GM21737 (cell line): ENCODE measurements around the gene DIPK1C.
A peak's percentile ranks its signal among the peaks of the same experiment; 100 is the strongest.

Experiments used
- ATAC-seq: cut with Tn5 transposase; IDR thresholded peaks from one replicate; pipeline ENCODE4 v1.9.1; 2021; ENCODE audit warnings: mild to moderate bottlenecking, moderate library complexity; ENCODE audit not compliant: unreplicated experiment

The DIPK1C gene

DNA sequence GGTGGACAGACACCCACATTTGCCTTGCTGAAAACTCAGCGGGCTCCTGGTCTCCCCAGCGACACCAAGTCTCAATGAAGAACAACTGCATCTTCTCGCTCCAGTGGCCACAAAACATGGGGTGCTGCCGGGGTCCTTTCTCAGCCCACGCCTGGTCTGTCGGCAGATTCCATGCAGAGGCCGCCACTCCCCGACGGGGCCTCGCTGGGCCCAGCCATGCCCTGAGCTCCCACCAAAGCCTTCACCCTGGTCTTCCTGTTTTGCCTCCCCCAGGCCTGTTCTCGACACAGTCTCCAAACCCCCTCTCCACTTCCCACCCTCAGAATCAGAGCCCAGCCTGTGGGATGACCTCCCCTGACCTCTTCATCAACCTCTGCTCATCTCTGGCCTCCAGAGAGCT lies 31.2 kb downstream of the DIPK1C start:
- no peak for ATAC-seq

DNA sequence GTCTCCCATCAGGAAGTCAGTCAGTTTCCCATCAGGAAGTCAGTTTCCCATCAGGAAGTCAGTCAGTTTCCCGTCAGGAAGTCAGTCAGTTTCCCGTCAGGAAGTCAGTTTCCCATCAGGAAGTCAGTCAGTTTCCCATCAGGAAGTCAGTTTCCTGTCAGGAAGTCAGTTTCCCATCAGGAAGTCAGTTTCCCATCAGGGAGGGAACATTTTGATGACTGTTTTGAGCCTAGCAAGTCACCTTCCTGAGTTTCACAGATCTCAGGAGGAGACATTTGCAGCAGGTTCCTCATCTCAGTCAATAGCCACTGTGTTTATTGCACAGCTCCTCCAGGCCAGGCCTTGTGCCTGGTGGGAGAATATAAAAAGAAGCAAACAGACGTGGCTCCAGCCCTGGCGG lies 31.9 kb downstream of the DIPK1C start:
- no peak for ATAC-seq

DNA sequence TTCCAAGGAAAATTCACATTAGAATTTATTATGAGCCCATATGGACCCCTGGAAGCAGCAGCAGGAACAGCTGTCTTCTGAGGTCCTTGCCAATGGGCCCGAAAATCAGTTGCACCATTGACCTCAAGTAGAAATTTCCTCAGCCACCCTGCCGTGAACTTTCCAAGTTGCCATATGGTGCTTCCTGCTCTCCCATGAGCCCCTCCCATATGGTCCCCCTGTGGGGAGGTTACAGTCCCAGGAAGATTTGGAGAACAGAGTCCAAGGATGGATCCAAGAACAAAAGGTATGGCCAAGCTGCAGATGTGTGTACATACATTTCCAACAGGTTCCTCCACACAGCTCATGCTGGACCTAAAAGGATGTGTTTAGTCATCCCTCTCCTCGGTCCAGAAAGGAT lies 34.6 kb downstream of the DIPK1C start:
- ATAC-seq, result no peak

DNA sequence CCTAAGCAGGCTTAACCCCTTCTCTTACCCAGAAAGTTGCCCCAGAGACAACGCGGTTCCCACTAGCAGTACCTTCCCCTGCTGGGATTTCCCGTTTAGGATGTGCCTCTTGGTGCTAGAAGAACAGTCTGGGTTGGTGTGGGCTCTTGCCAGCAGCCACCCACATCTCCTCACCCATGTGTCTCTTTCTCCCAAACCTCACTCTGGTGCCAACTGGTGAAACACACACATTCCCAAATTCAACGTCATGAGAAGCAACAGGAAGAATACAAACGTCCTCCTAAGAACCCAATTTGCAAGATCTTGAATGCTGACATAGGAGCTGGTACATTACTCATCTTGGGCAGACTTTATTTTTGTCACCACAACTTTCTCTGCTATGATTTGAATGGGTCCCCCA lies 36.2 kb downstream of the DIPK1C start:
- no peak for ATAC-seq

DNA sequence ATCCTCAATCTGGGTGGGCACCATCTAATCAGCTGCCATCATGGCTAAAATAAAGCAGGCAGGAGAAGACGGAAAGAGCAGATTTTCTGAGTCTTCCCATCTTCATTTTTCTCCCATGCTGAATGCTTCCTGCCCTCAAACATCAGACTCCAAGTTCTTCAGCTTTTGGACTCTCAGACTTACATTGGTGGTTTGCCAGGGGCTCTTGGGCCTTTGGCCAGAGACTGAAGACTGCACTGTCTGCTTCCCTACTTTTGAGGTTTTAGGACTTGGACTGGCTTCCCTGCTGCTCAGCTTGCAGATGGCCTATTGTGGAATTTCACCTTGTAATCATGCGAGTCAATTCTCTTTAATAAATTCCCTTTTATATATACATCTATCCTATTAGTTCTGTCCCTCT lies 36.6 kb downstream of the DIPK1C start:
- ATAC-seq, result no peak

DNA sequence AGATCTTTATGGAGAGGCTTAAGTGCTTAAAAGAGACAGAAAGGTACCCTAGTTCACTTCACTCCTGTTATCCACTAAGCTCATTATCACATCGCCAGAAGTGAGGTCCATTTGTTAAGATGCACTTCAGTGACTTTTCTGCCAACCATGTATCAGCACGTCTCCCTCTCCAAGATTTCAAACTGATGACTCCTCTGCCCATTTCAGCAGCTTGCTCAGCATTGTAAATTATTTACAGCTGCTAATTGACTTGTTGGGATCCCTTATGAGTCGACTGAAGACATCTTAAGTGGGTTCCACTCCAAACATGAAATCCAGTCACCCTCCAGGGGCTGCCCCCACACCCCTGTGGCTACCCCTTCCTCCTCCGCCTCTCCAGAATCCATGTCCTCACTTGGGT lies 37.3 kb downstream of the DIPK1C start:
- ATAC-seq, result no peak

DNA sequence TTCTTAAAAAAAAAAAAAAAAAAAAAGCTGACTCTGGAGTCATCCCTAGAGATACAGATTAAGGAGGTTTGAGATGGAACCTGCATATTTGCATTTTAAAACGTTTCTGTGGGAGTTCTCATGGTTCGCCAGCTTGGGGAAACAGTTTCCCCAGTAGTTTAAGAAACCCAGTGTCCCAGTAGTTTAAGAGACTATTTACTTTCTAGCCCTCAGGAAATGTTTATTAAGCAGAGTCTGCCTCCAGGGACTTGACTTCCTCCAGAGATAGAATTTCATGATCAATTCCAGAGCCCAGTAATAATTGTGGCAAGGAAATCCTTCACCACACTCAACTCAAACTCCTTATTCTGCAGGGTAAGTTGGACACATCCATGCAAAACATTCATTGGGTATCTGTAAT lies 39.1 kb downstream of the DIPK1C start:
- ATAC-seq, result no peak

DNA sequence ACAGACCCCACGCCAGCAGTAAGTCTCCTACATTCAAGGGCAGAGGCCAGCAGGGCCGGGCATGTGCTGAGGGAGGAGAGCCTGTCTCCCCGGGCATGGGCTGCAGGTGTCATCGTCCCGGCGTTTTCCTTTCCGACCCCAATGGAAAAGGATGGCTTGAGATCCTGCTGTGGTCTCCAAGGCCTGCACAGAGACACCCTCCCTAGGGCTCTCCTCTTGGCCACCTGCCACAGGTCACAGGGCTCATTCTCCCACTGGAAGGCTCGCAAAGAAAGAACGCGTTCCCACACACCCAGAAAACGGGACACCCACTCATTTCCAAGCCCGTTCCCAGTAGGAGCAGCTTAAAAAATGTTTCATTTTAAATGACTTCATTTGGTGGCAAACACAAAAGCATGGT lies 41.0 kb downstream of the DIPK1C start:
- no peak for ATAC-seq

DNA sequence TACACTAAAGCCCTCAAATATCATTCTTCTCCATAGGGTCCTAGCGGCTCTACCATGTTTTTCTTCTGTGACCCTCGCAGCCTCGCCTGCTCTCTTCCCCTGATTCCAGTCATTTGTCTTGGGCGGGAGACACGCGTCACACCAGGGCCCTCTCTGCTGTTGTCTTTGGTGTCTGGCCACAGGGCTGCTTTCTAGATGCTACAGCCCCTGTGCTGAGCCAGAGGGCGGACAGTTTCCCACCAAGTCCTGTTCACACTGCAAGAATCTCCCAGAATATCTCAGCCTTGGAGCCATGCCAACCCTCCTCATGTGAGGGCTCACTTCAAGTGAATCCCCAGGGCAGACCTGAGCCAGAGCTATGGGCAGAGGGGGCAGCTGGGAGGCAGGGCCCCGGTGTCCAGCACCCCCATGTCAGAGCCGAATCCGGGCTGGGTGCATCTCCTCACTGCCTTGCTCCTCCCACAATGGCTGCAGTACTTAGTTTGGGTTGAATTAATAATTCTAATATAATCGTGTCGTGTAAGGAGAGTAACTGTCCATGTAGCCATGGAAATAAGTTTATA lies 42.1 kb downstream of the DIPK1C start:
- ATAC-seq, result no peak

DNA sequence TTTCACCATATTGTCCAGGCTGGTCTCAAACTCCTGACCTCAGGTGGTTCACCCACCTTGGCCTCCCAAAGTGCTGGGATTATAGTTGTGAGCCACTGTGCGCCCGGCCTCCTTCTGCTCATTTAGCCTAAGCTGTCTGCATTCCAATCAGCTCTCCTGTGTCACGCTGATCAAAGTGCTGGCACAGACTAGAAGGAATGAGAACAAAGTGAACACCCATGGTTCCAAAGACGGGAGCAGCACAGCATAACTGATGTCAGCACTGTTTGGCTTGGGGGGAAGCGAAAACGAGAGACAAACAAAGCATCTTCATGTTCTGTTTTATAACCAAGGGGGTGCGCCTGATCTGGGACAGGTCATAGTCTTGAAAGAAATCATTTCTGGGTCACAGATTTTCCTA lies 43.3 kb downstream of the DIPK1C start:
- ATAC-seq, result no peak

DNA sequence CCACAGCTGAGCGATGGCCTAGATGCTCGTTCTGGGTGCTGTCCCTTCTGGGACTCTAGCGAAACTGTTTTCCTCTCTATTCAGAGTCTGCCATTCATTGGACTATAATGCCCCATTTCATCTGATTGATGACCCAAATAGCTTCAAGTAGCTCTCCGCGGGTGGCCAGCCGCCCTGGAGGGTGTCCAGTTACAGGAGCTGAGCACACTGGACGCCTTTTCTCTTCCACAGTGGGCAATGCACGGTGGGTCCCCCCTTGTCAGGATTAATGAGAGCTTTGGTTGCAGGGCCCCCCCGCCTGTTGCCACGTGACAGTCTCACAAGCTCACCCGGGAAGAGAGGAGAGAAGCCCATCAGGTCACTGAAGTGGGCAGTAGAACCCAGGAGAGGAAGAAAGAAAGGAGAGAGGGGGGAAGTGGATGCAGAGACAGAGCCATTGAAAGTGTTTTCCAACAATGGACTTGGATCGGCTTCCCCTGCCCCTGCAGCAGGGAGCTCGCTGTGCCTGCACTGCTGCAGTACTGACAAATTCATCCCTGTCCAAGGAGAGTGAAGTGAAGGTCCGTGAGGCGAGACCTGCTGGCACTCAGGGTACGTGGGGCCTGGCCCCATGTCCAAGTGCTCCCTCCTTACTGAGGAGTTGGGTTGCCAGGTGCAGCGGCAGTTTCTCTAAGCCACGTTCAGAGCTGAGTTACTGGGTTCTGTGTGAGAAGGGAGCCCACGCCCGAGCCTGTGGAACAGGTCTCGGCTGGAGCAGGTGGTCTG lies 44.8 kb downstream of the DIPK1C start:
- no peak for ATAC-seq

DNA sequence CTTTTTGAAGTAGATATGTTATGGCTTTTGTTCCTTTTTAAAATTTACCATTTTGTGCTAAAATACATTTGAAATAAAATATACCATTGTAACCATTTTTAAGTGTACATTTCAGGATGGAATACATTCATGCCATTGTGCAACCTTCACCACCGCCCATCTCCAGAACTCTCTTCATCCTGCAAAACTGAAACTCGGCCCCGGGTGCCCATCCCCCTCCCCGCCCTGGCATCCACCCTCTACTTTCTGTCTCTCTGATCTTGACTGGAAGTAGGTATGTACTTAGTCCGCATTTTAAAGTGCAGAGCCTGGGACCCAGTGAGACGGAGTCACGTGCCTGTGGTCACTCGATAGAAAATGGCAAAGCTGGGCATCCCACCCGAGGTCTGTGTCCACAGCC lies 45.6 kb downstream of the DIPK1C start:
- no peak for ATAC-seq

DNA sequence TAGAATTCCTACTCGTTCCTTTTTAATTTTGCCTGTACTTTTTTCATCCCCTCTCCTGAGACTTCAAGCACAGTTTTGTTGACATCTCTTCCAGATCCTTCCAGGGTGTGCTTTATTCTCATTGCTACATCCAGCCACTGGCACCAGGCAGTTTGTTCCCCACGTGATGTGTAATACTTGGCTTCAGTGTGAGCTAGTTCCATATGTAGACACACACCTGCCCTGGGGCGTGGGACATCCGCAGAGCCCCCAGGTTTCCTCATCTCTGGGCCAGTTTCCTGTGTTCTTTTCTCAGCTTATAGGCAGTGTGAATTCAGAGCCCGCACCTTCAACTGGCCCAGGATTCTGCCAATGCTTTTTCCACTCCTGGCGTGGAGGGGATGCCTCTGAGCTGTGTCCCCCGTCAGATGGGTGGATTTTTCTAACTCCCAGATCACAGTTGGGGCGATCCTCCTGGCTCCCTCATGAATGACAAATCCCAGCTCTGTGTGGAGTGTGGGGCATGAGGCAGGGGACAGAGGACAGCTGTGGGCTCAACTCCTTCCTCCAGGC lies 46.6 kb downstream of the DIPK1C start:
- ATAC-seq, result no peak

DNA sequence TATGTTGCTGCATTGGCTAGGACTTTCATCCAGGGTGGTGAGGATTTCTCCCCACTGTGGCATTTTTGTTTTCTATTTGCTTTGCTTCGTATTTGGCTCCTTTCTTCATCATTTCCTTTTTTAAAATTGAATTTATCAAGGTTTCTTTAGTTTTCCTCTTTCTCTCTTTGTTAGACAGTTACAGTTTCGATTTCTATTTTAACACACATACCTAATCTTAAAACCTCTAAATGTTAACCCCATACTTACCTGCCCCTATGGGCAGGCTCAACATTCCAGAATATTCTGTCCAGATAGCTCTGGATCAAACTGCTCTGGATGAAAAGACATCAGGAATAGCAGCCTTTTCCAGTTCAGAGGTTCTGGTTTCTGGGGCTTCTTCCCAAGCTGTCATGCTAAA lies 49.2 kb downstream of the DIPK1C start:
- ATAC-seq, result peak; percentile 75

DNA sequence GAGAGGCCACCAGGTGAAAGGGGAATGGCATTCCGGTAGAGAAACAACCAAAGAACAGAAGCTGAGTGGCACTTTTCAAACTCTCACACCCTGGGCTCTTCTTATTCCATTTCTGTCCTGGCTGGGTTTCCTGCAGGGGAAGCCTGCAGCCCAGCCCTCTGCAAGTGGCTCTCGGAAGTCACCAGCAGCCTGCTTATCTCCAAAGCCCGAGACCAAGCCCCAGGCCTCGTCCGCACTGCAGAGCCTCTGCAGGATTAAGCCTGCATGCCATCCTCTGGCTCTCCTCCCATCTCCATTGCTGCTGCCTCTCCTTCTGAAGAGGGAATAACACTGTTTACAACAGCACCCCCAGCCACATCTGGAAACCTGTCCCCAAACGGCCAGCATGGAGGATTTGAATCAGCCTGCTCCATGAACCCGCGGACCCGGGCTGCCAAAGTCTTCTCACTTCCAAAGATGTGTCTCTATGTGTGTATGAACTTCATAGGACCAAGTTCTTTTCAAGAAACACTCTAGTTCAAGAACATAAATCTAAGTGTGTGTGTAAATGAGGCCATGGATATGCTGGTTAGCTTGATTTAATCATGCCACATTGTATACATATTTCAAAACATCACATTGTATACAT lies 54.2 kb downstream of the DIPK1C start:
- no peak for ATAC-seq

DNA sequence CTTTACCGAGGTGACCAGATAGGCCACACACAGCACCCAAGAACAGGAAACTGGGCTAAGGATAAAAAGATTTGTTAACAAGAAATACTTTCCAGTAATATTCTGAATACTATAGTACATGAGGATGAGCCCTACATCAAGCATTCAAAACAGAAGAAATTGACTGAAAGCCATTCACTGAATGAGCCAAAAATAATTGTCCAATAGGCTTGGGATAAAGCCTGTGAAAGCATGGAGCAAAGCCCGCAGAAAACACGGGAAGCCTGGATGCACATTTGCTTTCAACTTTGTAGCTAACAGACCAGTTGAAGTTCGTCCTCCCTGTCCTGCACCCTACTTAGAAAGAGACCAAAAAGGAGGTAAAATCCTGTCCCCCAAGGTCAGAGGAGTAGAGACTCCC lies 56.3 kb downstream of the DIPK1C start:
- no peak for ATAC-seq

DNA sequence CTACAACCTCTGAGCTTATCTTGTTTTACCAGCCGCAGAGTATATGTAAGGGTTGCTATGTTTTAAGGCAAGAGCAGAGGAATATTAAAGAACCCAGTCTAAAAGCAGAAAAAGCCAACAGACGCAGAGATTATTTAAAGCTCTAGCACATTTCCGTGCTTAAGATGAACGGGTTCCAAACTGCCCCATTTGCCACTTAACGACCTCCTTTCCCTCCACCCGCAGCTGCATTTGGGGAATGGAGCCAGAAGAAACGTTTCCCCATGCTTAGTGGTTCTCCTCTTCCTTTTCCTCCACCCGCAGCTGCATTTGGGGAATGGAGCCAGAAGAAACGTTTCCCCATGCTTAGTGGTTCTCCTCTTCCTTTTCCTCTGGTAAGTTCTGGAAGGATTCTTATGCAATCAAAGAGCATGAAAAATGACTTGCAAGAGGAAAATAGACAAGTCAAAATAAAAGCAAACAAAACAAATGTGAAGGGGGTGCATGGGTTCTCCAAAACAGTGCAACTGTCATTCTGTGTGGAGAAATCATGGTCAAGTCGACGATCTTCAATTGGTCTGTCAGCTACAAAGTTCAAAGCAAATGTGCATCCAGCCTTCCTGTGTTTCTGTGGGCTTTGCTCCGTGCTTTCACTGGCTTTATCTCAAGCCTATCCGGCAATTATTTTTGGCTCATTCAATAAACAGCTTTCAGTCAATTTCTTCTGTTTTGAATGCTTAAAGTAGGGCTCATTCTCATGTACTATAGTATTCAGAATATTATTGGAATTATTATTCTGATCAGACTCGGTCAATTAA lies 57.8 kb downstream of the DIPK1C start:
- no peak for ATAC-seq

DNA sequence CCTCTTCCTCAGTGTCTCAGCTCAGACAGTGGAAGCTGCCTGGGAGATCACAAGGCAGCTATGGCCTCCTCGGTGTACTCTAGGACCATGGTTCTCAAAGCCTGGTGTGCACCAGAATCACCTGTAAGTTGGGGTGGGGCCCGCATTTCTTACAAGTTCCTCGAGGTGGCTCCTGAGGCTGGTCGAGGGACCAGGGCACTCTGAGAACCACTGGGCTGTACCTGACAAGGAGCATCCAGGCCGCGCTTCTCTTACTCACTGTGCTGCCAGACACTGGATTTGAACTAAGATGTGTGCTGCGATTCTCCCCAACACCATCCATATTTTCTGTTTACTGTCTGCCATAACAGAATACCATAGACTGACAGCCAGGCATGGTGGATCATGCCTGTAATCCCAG lies 59.5 kb downstream of the DIPK1C start:
- ATAC-seq, result no peak

DNA sequence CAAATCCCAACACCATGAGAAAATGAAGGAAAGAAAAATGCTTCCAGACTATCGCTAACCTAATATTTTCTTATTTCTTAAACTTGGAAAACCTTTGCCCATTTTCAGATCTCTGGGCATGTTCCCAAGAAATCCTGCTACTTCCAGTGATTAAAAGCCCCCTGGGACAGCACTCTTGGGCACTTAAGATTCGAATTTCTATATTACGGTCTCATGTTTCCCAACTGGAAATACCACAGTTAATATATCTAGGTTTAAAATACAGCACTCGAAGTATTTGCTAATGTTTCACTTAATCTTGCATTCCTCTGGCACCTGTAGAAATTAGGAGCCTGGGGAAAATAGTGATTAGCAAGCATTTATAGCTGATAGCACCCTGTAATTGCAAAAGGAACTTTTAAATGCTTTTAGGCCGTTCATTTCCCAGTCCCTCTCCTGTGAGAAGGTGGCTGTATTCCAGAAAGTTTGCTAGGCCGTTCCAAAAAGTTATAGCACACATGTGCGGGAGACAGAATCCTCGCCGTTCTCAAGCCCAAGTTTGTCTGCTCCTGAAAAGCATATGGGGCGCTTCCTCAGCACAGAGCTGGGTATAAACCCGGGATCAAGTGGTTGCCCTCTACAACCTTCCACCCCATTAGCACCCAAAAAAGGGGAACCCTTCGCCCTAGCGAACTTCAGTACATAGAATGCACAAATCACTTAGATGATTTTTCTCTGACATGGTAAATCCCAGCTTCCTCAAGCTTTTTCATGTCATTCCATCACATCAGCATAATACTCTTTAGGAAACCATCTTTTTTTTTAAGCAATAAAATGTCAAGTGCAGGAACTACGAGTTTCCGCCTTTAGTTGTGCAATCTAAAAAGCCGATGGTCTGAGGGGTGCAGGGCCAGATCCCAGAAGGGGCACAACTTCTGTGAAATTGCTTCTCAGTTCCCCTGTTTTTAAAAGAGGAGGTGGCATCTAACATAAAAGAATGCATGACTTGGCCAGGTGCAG lies 60.6 kb downstream of the DIPK1C start:
- ATAC-seq, result no peak

DNA sequence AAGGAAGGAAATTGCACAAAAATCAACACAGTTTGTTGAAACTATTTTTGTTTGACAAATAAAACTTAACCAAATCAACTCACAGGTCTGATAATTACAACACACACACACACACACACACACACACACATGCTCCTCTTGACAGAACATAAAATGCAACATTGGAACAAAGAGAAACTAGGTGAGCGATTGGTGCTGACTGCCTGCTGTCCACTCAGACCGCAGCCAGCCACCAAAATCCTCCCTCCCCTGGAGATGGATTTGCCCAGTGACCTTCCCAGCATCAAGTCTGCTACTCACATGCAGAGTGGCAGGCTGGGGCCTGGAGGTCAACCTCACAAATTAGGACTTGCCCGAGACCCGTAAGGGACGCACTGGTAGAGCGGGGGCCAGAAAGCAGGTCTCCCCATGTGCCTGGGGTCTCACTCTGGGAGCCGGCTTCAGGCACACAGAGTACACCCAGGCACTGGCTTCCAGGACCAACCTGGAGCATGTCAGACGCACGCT lies 61.4 kb downstream of the DIPK1C start:
- ATAC-seq, result no peak
